ENCODE results near the gene LBH.
A peak's percentile ranks its signal among the peaks of the same experiment; 100 is the strongest.

LBH gene

DNA sequence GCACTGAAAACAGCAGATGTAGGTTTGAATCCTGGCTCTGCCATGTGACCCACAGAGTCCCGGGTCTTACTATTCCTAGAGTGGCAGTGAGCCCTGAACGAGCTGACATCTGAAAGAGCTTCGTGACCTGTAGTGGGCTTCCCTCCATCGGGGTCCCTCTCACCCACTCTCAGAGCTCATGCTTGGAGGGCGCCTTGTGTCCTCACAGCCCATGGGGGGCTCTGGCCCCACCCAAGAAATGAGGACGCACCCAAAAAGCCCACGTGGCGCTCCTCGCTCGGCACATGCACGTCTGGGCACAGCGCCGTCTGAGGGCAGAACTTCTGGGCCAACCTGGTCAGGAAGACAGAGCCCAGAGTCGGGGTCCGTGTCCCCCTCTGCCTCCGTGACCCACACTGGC lies 23.7 kb downstream of the LBH start:
- H3K9ac ChIP-seq (ENCODE audit: low read depth, low read length) = no peak overlapping the region
- DNase-seq (no peak), ATAC-seq (ENCODE audit: insufficient read depth, low read depth) (no peak)
- H3K4me2 ChIP-seq (ENCODE audit: insufficient read depth, low read length) = no peak overlapping the region
- H3K79me2 ChIP-seq (ENCODE audit: insufficient read depth, low read length) = peaks cover 37% of the 10 kb centered on the region
- no peaks in the 10 kb centered on the region for H3K9me3 ChIP-seq (ENCODE audit: insufficient read depth, low read length, severe bottlenecking)
- no peak overlapping the region for H2AFZ ChIP-seq (ENCODE audit: low read depth, low read length)
- H4K20me1 ChIP-seq (ENCODE audit: insufficient read depth, low read length) = peaks cover 3% of the 10 kb centered on the region
- peak overlapping the region; percentile 81; the same call in 1 of the 2 replicates for H3K27ac ChIP-seq (ENCODE audit: low read length)
- no peaks in the 10 kb centered on the region for H3K27me3 ChIP-seq (ENCODE audit: insufficient read depth, low read length, poor library complexity)
- H3K4me3 ChIP-seq (ENCODE audit: low read depth in 1 of 2, low read length in 2 of 2) = no peak overlapping the region
- H3K36me3 ChIP-seq (ENCODE audit: insufficient read depth, low read length) = peaks cover 20% of the 10 kb centered on the region
- TF ChIP-seq EZH2 (IDR thresholded peaks at IDR 0.05; ENCODE audit: borderline replicate concordance, low read depth, low read length, severe bottlenecking) = no peak
- TF ChIP-seq, protein P1, sequence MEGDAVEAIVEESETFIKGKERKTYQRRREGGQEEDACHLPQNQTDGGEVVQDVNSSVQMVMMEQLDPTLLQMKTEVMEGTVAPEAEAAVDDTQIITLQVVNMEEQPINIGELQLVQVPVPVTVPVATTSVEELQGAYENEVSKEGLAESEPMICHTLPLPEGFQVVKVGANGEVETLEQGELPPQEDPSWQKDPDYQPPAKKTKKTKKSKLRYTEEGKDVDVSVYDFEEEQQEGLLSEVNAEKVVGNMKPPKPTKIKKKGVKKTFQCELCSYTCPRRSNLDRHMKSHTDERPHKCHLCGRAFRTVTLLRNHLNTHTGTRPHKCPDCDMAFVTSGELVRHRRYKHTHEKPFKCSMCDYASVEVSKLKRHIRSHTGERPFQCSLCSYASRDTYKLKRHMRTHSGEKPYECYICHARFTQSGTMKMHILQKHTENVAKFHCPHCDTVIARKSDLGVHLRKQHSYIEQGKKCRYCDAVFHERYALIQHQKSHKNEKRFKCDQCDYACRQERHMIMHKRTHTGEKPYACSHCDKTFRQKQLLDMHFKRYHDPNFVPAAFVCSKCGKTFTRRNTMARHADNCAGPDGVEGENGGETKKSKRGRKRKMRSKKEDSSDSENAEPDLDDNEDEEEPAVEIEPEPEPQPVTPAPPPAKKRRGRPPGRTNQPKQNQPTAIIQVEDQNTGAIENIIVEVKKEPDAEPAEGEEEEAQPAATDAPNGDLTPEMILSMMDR (IDR thresholded peaks at IDR 0.05; ENCODE audit: borderline replicate concordance, extremely low read depth, low read length, poor library complexity, severe bottlenecking) = no peak
- H3K4me1 ChIP-seq (ENCODE audit: insufficient read depth, low read length) = peaks cover 50% of the 10 kb centered on the region

DNA sequence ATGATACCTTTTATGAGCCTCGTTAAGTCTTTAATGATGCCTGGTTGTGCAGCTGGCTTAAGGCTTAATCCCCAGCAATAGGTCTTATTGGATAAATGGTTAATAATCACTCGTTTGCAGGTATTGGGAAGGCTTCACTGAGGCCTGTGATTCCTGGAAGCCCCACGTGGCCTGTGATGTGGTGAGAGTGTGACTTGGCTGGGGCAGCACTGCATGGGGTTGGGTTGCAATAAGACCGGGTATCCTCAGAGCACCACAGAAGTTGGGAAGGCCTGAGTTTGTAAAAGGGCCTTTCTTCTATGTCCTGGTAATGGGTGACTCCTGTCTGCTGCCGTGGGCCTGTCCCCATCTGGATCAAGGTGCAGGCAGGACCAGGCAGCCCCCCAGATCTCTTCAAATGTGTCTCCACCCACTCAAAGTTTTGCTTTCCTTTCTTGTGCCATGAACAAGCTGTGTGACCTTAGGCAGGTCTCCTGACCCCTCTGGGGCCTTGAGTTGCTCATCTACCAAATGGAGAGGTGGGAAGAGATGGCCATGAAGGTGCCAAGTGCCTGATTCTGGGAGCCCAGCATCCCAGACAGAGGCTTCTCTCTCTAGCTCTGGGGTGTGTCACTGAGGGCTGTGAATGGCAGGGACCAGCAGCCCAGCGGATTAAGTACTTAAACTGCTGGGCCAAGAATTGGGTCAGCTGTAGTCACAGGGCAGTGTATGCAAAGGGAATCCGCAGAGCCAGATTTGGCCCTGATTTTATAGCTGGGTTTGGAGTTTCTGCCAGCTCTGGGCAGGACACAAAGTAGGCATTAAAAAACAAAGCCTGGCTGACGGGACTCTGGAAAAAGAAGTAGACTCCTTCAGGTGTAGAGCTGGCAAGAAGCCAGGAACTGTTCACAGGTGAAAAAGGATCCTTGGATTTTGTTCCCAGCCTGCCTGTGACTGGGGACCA lies 24.4 kb downstream of the LBH start:
- H3K4me2 ChIP-seq (ENCODE audit: insufficient read depth, low read length) = peak overlapping the region; percentile 82
- ATAC-seq (ENCODE audit: insufficient read depth, low read depth) = no peak
- no peak for DNase-seq
- H4K20me1 ChIP-seq (ENCODE audit: insufficient read depth, low read length) = peaks cover 3% of the 10 kb centered on the region
- no peaks in the 10 kb centered on the region for H3K9me3 ChIP-seq (ENCODE audit: insufficient read depth, low read length, severe bottlenecking)
- H3K4me3 ChIP-seq (ENCODE audit: low read depth in 1 of 2, low read length in 2 of 2) = 0 out of 4 replicates have a peak overlapping the region, but pooled peaks of 1 of the 2 experiments have one; percentile 15
- TF ChIP-seq EZH2 (IDR thresholded peaks at IDR 0.05; ENCODE audit: borderline replicate concordance, low read depth, low read length, severe bottlenecking) = no peak
- TF ChIP-seq, protein P1 (IDR thresholded peaks at IDR 0.05; ENCODE audit: borderline replicate concordance, extremely low read depth, low read length, poor library complexity, severe bottlenecking) = no peak
- H3K36me3 ChIP-seq (ENCODE audit: insufficient read depth, low read length) = peaks cover 20% of the 10 kb centered on the region
- peaks cover 37% of the 10 kb centered on the region for H3K79me2 ChIP-seq (ENCODE audit: insufficient read depth, low read length)
- no peaks in the 10 kb centered on the region for H3K27me3 ChIP-seq (ENCODE audit: insufficient read depth, low read length, poor library complexity)
- H3K4me1 ChIP-seq (ENCODE audit: insufficient read depth, low read length) = peaks cover 50% of the 10 kb centered on the region
- no peak overlapping the region for H2AFZ ChIP-seq (ENCODE audit: low read depth, low read length)
- H3K27ac ChIP-seq (ENCODE audit: low read length) = peak overlapping the region; percentile 81
- H3K9ac ChIP-seq (ENCODE audit: low read depth, low read length) = no peak overlapping the region

DNA sequence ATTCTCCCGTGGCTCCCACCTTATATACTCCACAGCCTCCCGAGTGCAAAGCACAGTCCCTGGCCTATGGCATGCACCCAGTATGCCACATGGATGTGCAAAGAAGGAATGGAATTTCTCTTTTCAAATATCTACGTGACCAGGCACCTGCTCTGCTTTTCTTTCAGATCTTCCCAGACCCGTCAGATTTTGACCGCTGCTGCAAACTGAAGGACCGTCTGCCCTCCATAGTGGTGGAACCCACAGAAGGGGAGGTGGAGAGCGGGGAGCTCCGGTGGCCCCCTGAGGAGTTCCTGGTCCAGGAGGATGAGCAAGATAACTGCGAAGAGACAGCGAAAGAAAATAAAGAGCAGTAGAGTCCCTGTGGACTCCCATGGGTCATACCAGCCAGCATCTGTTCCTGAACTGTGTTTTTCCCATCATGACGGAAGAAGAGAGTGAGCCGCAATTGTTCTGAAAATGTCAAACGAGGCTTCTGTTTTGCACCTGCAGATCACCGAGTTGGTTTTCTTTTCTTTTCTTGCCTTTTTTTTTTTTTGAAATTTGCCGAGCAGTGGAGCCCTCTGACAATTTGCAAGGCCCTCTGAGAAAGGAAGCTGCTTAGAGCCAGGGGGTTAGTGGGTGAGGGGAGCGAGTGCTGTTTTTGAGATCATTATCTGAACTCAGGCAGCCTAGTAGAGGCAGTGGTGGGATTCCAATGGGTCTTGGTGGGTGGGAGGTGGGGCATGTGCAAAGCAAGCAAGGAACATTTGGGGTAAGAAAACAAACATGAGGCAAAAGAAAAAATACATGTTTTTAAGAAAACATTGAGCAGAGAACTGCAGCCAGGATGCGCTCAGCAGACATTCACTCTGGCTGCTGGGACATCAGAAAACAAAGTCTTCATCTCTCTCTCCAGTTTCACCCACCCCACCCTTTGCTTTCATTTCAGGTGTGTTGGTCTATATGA lies 26.2 kb downstream of the LBH start:
- peak overlapping the region; percentile 23; the same call in 1 of the 2 replicates for H2AFZ ChIP-seq (ENCODE audit: low read depth, low read length)
- peaks cover 15% of the 10 kb centered on the region for H3K36me3 ChIP-seq (ENCODE audit: insufficient read depth, low read length)
- peak; percentile 82 for DNase-seq
- H3K79me2 ChIP-seq (ENCODE audit: insufficient read depth, low read length) = peaks cover 31% of the 10 kb centered on the region
- no peak for TF ChIP-seq EZH2 (IDR thresholded peaks at IDR 0.05; ENCODE audit: borderline replicate concordance, low read depth, low read length, severe bottlenecking)
- TF ChIP-seq, protein P1 (IDR thresholded peaks at IDR 0.05; ENCODE audit: borderline replicate concordance, extremely low read depth, low read length, poor library complexity, severe bottlenecking) = peak; percentile 36
- peaks cover 50% of the 10 kb centered on the region for H3K4me1 ChIP-seq (ENCODE audit: insufficient read depth, low read length)
- H3K4me3 ChIP-seq (ENCODE audit: low read depth in 1 of 2, low read length in 2 of 2) = peak overlapping the region; percentile 4 to 54; a peak in 3 of 4 replicates
- H3K27ac ChIP-seq (ENCODE audit: low read length) = peak overlapping the region; percentile 81
- peaks cover 3% of the 10 kb centered on the region for H4K20me1 ChIP-seq (ENCODE audit: insufficient read depth, low read length)
- ATAC-seq (ENCODE audit: insufficient read depth, low read depth) = peak; percentile 89
- H3K9me3 ChIP-seq (ENCODE audit: insufficient read depth, low read length, severe bottlenecking) = no peaks in the 10 kb centered on the region
- H3K9ac ChIP-seq (ENCODE audit: low read depth, low read length) = peak overlapping the region; percentile 52
- H3K27me3 ChIP-seq (ENCODE audit: insufficient read depth, low read length, poor library complexity) = no peaks in the 10 kb centered on the region
- peak overlapping the region; percentile 82 for H3K4me2 ChIP-seq (ENCODE audit: insufficient read depth, low read length)
